Stimulated activated CD8-positive, alpha-beta memory T cell treated with anti-CD3 and anti-CD28 coated beads, Interleukin-7, amount 100 ng/mL, for 4 hours (primary cell): ENCODE results near the gene KCNIP3.

Experiments used
- DNase-seq, 2 donors: peaks; one replicate each; pipeline ENCODE4 v3.0.0-alpha.2; 2020; ENCODE audit warnings: low read depth in 2 of 2

KCNIP3 gene

GRCh38 chr2:95275151-95275515 is 22.0 kb upstream of the KCNIP3 start:
- no peak for DNase-seq

GRCh38 chr2:95275601-95276243 is 21.4 kb upstream of the KCNIP3 start:
- no peak for DNase-seq

GRCh38 chr2:95276244-95276887 is 20.8 kb upstream of the KCNIP3 start:
- DNase-seq, result no peak

DNA sequence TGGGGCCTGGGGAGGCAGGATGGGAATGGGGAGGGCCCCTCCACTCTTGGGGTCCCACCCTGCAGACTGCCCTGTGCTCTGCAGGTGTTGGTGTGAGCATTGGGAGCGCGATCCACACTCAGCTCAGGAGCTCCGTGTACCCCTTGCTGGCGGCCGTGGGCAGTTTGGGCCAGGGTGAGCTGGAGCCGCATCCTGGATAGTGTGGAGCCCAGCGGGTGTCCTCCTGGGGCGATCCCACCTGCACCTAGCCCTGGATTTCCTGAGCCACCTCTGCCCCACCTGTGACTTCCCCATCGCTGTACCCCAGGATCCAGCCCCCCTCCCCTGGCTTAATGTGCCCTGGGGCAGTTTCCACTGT is 20.3 kb upstream of the KCNIP3 start:
- no peak for DNase-seq

DNA sequence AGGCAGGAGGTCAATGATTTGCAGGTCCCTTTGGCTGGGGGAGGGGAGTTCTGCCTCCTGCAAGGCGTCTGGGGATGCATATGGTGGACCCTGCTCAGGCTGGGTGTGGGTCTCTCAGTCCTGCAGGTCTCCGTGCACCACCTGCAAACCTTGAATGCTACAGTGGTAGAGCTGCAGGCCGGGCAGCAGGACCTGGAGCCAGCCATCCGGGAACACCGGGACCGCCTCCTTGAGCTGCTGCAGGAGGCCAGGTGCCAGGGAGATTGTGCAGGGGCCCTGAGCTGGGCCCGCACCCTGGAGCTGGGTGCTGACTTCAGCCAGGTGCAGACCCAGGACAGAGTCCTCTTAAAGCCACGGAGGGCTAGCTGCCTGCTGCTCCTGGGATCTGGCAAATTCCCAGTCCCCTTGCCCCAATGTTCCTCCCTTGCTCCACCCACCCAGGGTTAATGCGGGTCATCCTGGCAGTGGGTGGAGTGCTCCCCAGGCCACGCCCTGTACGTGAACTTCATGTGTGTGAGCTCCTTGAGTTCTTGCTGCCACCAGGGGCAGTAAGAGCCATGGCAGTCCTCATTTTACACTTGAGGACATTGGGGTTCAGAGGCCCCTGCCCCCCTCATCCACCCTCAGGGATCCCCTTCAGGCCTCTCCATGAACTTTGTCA is 19.8 kb upstream of the KCNIP3 start:
- no peak for DNase-seq

DNA sequence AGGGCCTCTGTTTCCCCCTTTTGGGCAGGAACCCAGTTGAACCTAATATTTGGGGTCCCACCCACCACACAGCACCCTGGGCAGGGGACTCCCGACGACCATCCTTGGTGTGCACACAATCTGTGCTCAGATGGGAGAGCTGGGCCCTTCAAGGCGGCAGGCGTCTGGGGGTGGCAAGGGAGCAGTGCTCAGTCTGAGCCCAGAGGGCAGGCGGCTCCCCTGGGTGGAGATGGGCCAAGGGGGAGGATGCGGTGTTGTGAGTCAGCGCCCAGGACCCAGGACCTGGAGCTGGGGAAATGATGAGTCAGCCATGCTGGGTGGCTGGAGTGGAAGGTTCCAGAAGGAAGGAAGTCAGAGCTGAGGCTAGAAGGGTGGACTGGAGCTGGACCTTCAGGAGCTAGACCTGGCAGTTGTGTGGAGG is 19.1 kb upstream of the KCNIP3 start:
- no peak for DNase-seq

DNA sequence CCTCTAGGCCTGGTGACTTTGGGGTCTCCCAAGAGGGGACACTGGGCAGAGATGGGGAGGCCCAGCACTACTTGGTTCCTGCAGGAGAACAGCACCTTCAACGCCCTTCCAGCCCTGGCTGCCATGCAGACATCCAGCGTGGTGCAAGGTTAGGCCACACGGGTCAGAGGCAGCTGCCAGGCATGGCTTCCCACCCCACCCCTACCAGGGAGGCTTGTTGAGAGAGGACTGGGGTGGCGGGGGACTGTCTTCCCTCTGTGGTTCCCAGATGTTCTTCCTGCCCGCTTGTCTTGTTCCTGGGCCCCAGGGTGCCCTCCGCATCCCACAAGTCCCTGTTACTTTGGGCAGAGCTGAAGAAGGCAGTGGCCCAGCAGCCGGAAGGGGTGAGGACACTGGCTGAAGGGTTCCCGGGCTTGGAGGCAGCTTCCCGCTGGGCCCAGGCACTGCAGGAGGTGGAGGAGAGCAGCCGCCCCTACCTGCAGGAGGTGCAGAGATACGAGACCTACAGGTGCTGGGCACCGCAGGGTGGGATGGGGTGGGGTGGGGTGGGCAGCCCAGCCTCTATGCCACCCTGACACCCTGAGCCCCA is 18.4 kb upstream of the KCNIP3 start:
- no peak for DNase-seq

- DNase-seq, result no peak
Measured at GRCh38 chr2:95279435-95280035, 17.6 kb upstream of the KCNIP3 start.

GRCh38 chr2:95281071-95281470 is 16.1 kb upstream of the KCNIP3 start:
- no peak for DNase-seq

- no peak for DNase-seq
Measured at GRCh38 chr2:95281786-95282185, 15.4 kb upstream of the KCNIP3 start.

DNA sequence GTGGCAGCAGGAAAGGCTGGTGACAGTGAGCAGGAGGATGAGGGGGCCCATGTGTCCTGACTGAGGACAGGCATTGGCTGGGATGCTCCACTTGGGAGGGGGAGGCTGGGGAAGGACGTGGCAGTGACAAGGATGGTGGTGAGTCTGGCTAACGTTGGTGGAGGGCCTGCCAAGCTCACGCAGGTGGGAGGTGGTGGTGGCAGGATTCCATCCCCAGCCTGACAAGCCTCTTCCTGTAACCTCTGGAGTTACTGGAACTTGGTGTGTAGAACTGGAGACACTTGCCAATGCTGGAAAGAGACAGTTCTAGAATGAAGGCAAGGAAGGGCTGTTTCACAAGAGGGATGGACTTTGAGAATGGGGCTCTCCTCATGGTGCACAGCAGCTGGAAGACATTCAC is 14.7 kb upstream of the KCNIP3 start:
- no peak for DNase-seq

DNA sequence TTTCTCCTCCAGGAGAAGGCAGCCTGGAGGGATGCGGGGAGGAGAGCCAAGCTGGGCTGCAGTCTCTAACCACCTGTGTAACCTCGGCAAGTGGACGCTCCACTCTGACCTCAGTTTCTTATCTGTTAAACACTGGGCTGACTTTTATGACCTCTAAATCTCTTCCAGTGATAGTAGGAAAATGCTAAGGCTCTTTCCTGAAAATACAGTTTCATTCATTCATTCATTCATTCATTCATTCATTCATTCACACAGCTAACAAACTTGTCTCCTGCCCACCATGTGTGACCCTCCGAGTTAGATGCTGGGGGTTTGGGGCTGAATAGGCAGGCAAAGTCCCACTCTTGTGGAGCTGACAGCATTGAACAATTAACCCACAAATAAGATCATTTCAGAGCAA is 13.6 kb upstream of the KCNIP3 start:
- no peak for DNase-seq

DNA sequence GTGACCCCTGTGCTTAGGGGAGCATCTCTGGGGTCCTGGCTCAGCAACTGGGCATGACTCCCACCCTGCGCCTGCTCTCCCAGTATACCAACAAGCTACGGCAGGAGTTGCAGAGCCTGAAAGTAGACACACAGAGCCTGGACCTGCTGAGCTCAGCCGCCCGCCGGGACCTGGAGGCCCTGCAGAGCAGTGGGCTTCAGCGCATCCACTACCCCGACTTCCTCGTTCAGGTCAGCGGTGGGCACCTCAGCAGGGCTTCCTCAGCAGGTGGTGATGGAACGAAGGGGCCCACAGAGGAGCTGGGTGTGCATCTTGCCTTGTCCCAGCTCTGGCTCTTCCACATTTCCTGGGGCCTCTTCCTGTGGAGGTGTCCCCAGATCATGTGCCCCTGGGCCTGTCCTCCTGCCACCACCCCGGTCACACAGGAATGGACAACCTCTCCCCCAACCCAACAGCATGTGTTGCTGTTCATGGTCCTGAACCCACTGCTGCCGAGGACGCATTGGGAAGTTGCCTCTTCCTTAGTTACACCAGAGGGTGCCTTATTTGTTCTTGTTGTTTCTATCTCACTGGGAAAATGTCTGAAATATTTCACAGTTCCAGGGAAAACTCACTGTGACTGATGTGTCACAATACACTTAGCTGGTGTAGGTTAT is 12.1 kb upstream of the KCNIP3 start:
- no peak for DNase-seq

DNA sequence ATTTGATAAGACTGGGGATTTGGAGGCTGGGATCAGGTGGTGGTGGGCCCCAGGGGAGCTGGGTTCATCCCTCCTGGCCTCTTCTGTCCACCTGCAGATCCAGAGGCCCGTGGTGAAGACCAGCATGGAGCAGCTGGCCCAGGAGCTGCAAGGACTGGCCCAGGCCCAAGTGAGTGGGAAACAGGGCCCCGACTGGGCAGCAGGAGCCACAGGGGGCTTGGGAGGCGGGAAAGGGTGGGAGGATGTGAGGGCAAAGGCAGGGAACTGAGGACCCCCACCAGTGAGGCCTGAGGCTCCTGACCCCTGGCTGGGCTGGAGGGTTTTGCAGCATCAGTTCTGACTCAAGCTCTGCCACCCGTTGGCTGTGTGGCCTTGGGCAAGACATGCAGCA is 11.6 kb upstream of the KCNIP3 start:
- DNase-seq, result no peak

DNA sequence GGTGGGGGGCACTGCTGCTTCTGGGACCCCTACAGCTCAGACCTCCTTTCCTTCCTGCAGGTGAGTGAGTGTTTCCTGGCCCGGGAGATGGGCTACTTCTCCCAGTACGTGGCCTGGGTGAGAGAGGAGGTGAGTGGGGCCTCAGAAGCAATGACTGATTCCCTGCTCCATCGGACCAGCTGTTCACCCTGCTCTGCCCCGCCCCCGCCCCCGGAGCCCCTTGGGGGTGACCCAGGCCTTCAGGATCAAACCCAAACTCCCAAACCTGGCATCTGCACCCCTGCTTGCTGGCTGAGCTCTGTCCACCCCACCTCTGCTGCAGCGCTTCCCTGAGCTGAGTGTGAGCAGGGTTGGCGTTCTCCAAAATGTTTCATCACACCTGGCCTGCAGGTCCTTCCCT is 9.8 kb upstream of the KCNIP3 start:
- no peak for DNase-seq

DNA sequence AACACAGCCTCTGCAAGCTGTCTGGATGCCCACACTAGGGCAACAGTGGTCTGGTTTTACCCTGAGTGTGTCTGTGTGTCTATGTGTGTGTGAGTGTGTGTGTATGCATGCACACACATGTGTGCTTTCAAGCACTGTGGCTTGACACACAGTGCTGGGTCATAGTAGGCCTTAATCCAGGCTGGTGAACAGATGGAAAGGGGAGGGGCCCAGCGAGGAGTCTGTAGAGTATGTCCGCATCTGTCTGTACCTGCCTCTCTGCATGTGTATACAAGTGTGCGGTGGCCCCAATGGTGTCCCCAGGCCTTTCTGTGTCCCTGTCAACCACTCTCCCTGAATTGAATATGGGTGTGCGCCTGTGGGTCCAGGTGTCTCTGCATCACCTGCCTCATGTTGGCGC is 9.3 kb upstream of the KCNIP3 start:
- no peak for DNase-seq

GRCh38 chr2:95289253-95289652 is 7.9 kb upstream of the KCNIP3 start:
- DNase-seq, result no peak

- no peak for DNase-seq
Measured at GRCh38 chr2:95291222-95291621, 5.9 kb upstream of the KCNIP3 start.

DNA sequence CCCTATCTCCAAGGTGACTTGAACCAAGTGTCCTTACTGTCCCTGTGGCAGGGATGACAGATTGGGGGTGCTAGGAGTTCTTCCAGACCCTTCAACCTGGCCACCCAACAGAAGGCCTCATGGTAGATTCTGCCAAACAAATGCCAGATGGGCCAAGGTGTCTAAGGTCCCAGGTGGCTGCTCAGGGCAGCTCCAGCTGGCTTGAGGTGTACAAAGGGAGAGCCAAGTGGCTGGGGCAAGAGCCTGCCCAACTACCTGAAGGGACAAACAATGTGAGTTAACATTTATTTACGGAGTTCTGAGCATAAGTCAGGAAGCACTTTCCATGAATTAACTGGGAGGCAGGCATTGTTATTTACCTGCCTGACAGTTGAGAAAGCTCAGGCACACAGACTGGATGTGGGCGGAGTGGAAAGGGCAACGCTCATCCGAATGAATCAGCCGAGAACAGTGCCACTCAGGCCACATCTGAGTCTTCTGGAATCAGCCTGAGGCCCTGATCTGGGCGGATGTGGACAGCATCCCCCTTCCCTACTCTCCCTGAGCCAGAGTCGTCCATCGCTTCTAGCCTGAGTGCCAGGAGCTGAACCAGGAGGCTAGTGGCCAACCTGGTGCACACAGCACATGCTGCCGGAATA is 4.4 kb upstream of the KCNIP3 start:
- DNase-seq, result no peak

GRCh38 chr2:95294579-95295250 is 2.4 kb upstream of the KCNIP3 start:
- no peak for DNase-seq

DNA sequence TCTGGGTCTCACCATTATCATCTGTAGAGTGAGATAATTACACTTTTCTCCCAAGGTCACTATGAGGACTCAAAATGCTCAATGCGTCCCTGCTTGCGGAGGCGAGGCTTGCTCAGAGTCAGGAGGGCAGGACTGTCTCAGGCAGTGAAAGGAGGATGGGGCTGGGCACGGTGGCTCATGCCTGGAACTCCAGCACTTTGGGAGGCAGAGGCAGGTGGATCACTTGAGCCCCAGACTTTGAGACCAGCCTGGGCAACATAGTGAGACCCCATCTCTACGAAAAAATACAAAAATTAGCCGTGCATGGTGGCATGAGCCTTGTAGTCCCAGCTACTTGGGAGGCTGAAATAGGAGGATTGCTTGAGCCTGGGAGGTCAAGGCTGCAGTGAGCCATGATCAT is 1.8 kb upstream of the KCNIP3 start:
- DNase-seq, result no peak
